Right kidney (tissue), 1 donor: Measurements from ENCODE around the gene CAPN9.

Experiments
- DNase-seq: peaks from one replicate; pipeline ENCODE4 v3.0.0-alpha.2; 2016

CAPN9 gene

GRCh38 chr1:230771773-230772354, 24.7 kb downstream of the CAPN9 start:
- no peak for DNase-seq

- DNase-seq = no peak
These were observed 25.5 kb downstream of the CAPN9 start for GRCh38 chr1:230772457-230773395.

- DNase-seq = no peak
These were observed 26.3 kb downstream of the CAPN9 start for GRCh38 chr1:230773396-230774033.

- no peak for DNase-seq
These were observed 31.9 kb downstream of the CAPN9 start for GRCh38 chr1:230778916-230779590.

GRCh38 chr1:230781131-230781530, 33.9 kb downstream of the CAPN9 start:
- DNase-seq = no peak

GRCh38 chr1:230781594-230781993, 34.4 kb downstream of the CAPN9 start:
- DNase-seq = no peak

- no peak for DNase-seq
These were observed 37.0 kb downstream of the CAPN9 start for GRCh38 chr1:230784163-230784562.

GRCh38 chr1:230785636-230786384, 38.6 kb downstream of the CAPN9 start:
- no peak for DNase-seq

- no peak for DNase-seq
These were observed 39.2 kb downstream of the CAPN9 start for GRCh38 chr1:230786385-230786753.

- no peak for DNase-seq
These were observed 40.3 kb downstream of the CAPN9 start for GRCh38 chr1:230787471-230787870.

GRCh38 chr1:230788561-230789275, 41.5 kb downstream of the CAPN9 start:
- DNase-seq = no peak

GRCh38 chr1:230790026-230790425, 42.8 kb downstream of the CAPN9 start:
- no peak for DNase-seq

- DNase-seq = no peak
These were observed 44.9 kb downstream of the CAPN9 start for GRCh38 chr1:230791986-230792564.

GRCh38 chr1:230792691-230793462, 45.7 kb downstream of the CAPN9 start:
- DNase-seq = no peak

- DNase-seq = no peak
These were observed 46.2 kb downstream of the CAPN9 start for GRCh38 chr1:230793463-230793745.

- no peak for DNase-seq
These were observed 47.2 kb downstream of the CAPN9 start for GRCh38 chr1:230794431-230794830.

- DNase-seq = no peak
These were observed 47.9 kb downstream of the CAPN9 start for GRCh38 chr1:230794871-230795605.

- no peak for DNase-seq
These were observed 49.4 kb downstream of the CAPN9 start for GRCh38 chr1:230796626-230797025.

GRCh38 chr1:230797376-230797920, 50.3 kb downstream of the CAPN9 start:
- no peak for DNase-seq
